Aortic smooth muscle cell (primary cell): ENCODE results near the gene RNF138. TPM values are rescaled to one million over a fixed set of nuclear protein-coding genes. Genes with fewer than 3 reads are reported as not detected.

Experiments
- total RNA-seq: library from RNA; depleted of rRNA; stranded (reverse); fragments of >200 nt; gene quantifications from 2 replicates; pipeline ENCODE4 v1.2.3, GENCODE V29; 2014

RNF138 gene, protein sequence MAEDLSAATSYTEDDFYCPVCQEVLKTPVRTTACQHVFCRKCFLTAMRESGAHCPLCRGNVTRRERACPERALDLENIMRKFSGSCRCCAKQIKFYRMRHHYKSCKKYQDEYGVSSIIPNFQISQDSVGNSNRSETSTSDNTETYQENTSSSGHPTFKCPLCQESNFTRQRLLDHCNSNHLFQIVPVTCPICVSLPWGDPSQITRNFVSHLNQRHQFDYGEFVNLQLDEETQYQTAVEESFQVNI
- total RNA-seq: 16.0 and 16.5 TPM in 2 replicates

DNA sequence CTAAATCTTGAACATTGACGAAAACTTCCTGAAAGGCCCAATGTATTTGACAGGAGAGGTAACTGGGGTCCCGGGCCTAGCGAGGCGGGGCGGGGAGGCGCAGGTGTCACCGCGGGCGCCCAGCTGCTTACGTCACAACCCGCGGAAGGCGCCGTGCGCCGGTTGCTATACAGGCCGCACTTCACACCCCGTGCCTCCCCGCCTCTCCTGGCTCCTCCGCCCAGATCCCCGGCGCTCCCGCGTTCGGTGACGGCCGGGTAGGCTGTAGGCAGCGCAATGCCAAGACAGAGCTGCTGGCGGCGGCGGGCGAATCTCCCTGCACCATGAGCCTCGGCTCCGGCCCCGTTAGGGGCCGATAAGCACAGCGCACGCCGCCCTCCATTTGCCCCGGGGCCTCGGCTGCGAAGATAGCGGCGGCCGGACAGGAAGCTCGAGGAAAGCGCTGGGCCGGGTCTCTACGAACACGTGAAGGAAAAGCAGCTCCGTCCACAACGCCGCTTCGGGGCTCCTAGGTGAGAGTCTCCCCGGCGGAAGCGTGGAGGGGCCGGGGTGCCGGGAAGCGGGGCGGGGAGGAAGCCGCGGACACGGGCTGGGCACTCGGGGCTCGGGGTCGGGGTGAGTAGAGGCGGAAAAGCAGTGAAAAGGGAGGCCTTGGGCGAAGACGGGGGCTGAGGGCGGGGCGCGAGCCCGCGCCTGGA is at the start of gene RNF138:
TSS of gene RNF138 (plus strand) at position 151 of the 698 bp plus-strand sequence. CDS start 903 bp downstream, outside the sequence.

Other genes with a start within 250 kb of the RNF138 start
- 44.0 and 48.9 TPM in 2 replicates for gene TRAPPC8, start 148.7 kb upstream of the RNF138 start, total RNA-seq
- 0.06 and 0.13 TPM in 2 replicates for gene RNF125, start 73.0 kb upstream of the RNF138 start, total RNA-seq
- not detected in 2 replicates for gene MEP1B, start 98.2 kb downstream of the RNF138 start, total RNA-seq